NCI-H524 treated with DMSO at 0.1 percent for 48 hours (cell line): Measurements from ENCODE around the gene JPH2.
"Not testable (repeated sequence)": the region's sequence is repeated elsewhere in the genome, so short reads cannot be mapped to it uniquely, and the experiment has no call there.

Source experiments
- DNase-seq: peaks from one replicate; lab custom pipeline; 2025; lab: John Stamatoyannopoulos, UW

The JPH2 gene

GRCh38 chr20:44211177-44212039, 24.4 kb upstream of the JPH2 start:
- DNase-seq, result no peak

- DNase-seq, result peak; percentile 88
Observed at GRCh38 chr20:44210406-44211176, 23.6 kb upstream of the JPH2 start, which contains the start of gene OSER1. OSER1 (minus strand) TSS chr20:44210771; CDS start chr20:44206957, 3,814 bp downstream.

- no peak for DNase-seq
Observed at GRCh38 chr20:44209686-44210405, 22.9 kb upstream of the JPH2 start.

- no peak for DNase-seq
Observed at GRCh38 chr20:44208770-44209169, 21.8 kb upstream of the JPH2 start.

GRCh38 chr20:44208165-44208564, 21.2 kb upstream of the JPH2 start:
- DNase-seq, result no peak

- DNase-seq, result no peak
Observed at GRCh38 chr20:44207126-44207723, 20.2 kb upstream of the JPH2 start.

- no peak for DNase-seq
Observed at GRCh38 chr20:44206132-44206531, 19.1 kb upstream of the JPH2 start.

- DNase-seq, result no peak
Observed at GRCh38 chr20:44204832-44205215, 17.8 kb upstream of the JPH2 start.

- DNase-seq, result no peak
Observed at GRCh38 chr20:44204156-44204831, 17.3 kb upstream of the JPH2 start.

GRCh38 chr20:44203161-44203560, 16.2 kb upstream of the JPH2 start:
- no peak for DNase-seq

GRCh38 chr20:44200983-44201382, 14.0 kb upstream of the JPH2 start:
- DNase-seq, result no peak

GRCh38 chr20:44200371-44200770, 13.4 kb upstream of the JPH2 start:
- no peak for DNase-seq

GRCh38 chr20:44199877-44200276, 12.9 kb upstream of the JPH2 start:
- no peak for DNase-seq

- DNase-seq, result no peak
Observed at GRCh38 chr20:44198872-44199271, 11.9 kb upstream of the JPH2 start.

GRCh38 chr20:44196271-44196670, 9.3 kb upstream of the JPH2 start:
- DNase-seq, result no peak

GRCh38 chr20:44195605-44196004, 8.6 kb upstream of the JPH2 start:
- no peak for DNase-seq

GRCh38 chr20:44193801-44194200, 6.8 kb upstream of the JPH2 start:
- no peak for DNase-seq

- DNase-seq, result not testable (repeated sequence)
Observed at GRCh38 chr20:44191640-44192039, 4.7 kb upstream of the JPH2 start.

- DNase-seq, result not testable (repeated sequence)
Observed at GRCh38 chr20:44190197-44190852, 3.3 kb upstream of the JPH2 start.

- no peak for DNase-seq
Observed at GRCh38 chr20:44188752-44189151, 1.8 kb upstream of the JPH2 start.
